HG02970 (cell line): ENCODE results near the gene CPZ.
"Not testable (repeated sequence)": the region's sequence is repeated elsewhere in the genome, so short reads cannot be mapped to it uniquely, and the experiment has no call there.

Experiments
- ATAC-seq: cut with Tn5 transposase; IDR thresholded peaks from one replicate; pipeline ENCODE4 v1.9.1; 2021; ENCODE audit warnings: mild to moderate bottlenecking, moderate library complexity, moderate number of reproducible peaks; ENCODE audit not compliant: unreplicated experiment, low FRiP score

The CPZ gene

GRCh38 chr4:8556341-8557150 is 36.0 kb upstream of the CPZ start:
- no peak for ATAC-seq

DNA sequence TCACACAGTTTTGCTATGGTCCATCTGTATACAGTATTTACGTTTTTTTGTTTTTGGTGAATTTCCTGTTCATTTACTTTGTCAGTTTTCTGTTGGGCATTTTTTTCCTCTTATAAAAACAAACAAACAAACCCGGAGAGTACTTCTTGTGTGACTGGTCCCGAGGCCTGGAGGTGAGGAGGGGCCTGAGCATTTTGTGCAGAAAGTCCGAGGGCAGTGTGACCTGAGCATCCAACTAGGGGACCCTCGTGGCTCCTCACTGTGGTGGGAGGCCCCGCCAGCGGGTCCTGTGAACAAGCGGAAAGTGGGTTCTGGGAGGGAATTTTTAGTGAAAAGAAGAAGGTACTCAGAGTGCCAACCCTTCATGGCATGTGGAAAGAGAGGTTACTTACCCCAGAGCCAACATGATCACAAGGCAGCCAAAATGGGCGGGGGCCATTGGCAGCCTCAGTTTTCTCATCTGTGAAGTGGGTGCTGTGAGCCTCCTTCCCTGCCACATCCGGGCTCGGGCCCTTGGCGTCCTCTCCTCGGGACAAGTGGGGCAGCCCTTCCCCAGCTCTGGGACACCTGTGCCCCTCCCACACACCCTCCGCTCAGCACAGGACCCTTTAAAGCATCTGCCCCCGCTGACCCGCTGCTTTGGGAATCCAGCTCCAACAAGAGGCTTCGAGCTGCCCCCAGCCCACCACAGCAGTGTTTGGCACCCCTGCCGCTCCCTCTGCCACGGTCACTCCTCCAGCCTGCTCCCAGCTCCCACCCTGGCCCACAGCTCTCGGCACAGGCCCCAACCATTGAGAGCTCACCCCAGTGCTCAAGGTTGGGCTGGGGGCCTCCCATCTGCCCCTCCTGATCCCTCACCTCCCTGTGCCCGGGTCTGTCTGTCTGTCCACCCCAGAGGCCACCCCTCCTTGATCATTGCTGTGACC is 35.2 kb upstream of the CPZ start:
- ATAC-seq = no peak

DNA sequence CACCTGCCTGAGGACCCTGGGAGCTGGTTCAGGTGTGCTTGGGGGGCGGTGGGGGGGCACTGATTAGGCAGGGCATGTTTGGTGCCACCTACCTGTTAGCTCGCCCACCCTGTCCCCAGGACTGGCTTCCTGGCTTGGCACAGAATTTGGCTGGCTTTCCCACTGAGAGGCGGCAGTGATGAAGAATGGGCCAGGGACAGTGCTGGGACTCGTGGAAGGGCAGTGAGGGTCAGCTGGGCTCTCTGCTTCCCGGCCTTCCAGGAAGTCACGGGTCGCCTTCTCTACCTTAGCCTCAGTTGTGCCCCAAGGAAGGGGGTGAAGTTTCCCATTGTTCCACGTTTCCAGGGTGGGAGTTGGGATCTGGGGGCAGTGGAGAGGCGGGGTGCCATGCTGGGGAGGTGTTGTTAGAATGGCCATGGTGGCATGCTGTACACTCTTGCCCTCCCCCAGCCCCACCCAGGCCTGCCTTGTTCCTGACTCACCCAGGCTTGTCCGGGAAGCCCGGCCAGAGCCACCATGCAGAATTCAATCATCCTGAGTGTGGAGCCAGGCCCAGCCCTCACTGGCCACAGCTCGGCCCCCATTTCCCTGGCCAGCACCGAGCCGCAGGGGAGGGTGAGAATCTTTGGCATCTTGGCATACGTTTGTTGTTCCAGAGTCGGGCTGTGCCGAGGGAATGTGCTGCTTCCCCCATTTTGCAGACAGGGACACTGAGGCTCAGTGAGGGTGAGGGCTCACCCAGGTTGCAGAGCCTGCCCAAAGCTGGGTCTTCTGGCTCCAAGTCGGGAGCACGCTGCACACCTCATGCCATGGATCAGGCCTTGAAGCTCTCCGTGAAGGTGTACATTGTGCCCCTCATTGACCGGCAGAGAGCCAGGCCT is 34.2 kb upstream of the CPZ start:
- ATAC-seq = no peak

DNA sequence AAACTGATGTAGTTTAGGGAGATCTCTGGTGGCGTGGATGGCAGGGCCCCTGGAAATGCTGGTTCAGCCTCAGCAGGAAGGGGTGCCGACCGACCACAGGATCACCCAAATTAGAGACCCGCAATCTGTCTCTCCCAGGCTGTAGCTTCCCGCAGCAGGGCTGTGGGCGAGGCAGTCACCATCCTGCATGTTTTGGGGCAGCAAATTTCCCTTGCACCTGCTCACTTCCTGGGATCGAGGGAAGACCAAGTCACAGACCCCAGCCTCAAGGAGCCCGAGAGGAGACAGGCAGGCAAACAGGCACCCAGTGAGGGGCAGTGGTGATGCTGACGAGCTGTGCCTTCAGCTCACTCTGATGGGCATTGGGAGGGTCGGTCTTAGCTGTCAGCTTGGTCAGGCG is 33.6 kb upstream of the CPZ start:
- ATAC-seq = no peak

DNA sequence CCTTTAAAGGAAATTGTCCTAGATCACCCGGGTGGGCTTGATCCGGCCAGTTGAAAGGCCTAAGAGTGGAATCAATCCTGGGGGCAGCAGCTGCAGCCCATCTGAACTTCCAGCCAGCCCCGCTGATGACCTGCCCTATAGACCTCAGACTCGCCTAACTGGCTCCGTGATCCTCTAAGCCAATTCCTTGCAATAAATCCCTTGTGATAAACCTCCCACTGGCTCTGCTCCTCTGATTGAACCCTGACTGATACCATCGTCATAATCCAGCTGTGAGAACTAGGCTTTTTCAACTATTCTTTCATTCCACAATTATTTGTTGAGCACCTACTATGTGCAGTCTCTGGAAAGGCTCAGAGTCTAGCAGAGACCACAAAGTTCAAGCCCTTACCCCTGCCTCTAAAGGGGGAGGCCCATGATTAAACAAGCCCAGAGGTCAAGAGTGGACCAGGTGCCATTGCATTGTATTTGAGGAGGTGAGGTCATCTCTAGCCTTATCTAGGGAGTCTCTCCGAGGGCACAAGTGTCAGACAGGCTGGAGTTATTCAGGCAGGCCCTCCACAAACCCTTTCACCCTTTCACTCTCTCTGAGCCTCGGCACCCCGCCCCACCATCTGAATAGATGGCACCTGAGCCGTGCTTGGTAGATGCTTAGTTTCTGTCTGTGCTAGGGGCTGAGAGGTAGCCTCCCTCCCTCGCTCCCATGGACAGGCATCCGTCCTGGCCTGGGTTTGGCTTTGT is 32.9 kb upstream of the CPZ start:
- no peak for ATAC-seq

GRCh38 chr4:8560265-8561047 is 32.1 kb upstream of the CPZ start:
- ATAC-seq = no peak

DNA sequence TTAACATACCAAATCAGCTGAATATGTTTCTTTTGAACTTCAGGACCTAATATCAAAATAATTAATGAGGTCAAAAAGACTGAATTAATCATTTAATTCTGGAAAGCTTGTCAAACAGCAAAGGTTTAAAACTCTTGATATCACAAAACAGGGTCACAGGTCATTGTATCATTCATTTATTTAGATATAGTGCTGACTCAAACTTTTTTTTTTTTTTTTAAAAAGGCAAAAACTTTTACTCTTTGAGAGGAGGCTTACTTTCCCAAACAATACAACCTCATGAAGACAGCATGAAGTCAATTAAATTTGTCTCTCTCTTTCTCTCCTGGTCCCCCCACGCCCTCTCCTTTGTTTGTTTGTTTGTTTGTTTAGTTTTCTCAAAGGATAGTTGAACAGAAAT is 28.0 kb upstream of the CPZ start:
- no peak for ATAC-seq

- ATAC-seq = no peak
Observed at GRCh38 chr4:8568068-8568668, 24.4 kb upstream of the CPZ start.

DNA sequence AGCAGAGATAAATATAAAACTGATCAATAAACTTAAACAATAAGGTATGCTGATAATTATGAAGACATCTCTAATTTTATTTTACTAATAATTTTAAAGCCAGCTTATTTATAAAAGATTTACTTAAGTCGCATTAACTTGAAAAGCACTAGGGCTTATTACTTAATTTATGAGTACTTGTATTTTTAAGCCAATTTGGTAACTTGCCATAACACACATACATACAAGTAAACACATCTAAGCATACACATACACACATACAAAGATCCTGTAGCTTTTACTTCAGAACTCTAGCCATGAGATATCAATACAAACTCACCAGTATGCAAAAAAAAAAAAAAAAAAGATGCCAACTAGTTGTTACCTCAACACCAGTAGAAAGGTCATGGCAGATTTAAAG is 22.4 kb upstream of the CPZ start:
- ATAC-seq = no peak

- no peak for ATAC-seq
Observed at GRCh38 chr4:8571702-8572685, 20.6 kb upstream of the CPZ start.

GRCh38 chr4:8573266-8573665 is 19.3 kb upstream of the CPZ start:
- no peak for ATAC-seq

DNA sequence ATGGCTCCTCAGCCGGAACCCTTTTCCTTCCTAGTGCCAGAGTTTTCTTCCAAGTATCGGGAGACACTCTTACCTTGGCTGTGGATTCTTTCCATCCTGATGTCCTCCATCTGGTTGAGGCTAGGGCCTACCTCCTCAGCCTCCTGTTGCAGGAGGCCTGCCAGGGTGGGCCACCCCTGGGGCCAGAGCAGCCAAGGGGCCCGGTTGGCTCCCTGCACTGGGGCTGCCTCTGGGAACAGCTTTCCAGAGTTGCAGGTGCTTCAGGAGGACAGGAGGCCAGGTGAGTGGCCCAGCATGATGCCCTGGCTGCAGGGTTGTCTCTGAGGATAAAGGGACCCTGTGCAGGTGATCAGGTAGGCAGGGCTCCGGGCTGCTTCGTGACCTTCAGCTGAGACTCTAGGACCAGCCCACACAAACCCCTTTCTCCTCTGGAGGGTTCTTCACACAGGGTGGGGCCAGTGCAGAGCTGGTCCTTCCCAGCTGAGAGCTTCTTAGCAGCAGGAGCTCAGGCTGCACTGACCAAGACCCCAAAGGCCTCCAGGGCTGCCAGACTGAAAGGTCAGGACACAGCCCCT is 17.7 kb upstream of the CPZ start:
- no peak for ATAC-seq

DNA sequence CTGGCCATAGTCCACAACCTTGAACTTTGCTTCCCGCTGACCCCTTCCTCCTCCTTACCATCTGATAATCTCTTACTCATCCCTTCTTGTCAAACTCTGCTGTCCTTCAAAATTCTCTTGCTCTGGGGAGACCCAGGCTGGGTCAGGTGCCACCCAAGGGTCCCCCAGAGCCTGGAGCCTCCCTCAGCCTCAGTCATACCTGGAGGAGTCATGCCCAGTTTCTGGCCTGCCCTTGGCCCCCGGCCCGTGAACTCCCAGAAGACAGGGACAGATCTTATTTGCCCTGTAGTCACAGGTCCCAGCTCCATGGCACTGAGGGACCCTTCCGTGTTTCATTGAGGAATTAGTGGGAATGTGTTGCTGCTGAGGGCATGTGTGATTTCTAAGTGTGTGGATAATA is 17.1 kb upstream of the CPZ start:
- no peak for ATAC-seq

DNA sequence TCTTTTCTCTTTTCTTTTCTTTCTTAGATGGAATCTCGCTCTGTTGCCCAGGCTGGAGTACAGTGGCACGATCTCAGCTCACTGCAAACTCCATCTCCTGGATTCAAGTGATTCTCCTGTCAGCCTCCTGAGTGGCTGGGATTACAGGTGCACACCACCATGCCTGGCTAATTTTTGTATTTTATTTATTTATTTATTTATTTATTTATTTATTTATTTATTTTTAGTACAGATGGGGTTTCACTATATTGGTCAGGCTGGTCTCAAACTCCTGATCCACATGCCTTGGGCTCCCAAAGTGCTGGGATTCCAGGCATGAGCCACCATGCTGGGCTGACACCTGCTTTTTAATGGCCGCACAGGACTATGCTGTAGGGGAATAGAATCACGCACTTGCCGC is 16.0 kb upstream of the CPZ start:
- not testable (repeated sequence) for ATAC-seq

DNA sequence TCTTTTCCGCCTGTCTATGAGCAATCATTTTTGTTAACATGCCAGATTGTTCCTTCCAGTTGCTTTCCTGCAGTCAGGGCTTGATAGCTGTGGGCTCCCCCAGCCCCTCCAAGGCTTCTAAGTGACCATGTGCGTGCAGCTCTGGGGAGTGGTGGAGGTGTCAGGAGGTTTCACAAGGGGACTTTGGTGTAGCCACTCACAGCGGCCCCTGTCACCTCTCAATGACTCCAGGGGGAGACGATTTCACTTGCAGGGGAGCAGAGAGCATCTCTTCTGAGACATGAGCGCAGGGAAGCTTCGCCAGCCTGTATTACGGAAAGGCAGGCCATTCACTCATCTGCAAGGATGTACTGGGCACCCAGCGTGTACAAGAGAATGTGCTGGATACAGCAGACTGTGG is 15.5 kb upstream of the CPZ start:
- ATAC-seq = no peak

GRCh38 chr4:8577972-8578371 is 14.6 kb upstream of the CPZ start:
- ATAC-seq = no peak

DNA sequence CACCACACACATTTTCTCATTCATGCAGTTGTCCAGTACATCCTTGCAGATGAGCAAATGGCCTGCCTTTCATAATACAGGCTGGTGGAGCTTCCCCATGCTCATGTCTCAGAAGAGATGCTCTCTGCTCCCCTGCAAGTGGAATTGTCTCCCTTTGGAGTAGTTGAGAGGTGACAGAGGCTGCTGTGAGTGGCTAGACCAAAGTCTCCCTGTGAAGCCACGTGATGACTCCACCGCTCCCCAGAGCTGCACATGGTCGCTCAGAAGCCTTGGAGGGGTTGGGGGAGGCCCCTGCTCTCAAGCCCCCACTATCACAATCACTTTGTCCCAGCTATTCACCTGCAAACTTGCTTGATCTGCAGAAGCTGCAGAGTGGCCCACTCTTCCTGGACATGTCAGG is 13.8 kb upstream of the CPZ start:
- ATAC-seq = no peak
